Measurements from ENCODE around the gene NFIA. TPM values are rescaled to one million over a fixed set of nuclear protein-coding genes. Genes with fewer than 3 reads are reported as not detected.

The NFIA gene
- total RNA-seq, 2 donors from 2014 or later = 61.4 to 86.3 TPM

GRCh38 chr1:61175976-61176375 lies 93.6 kb downstream of the NFIA start:
- 85% methylated on average over 6 of the region's 6 CpGs for WGBS
- H3K4me3 ChIP-seq = no peak overlapping the region
- no peak overlapping the region for H3K27ac ChIP-seq
- H3K27me3 ChIP-seq (replicated peaks; ENCODE audit: insufficient read depth) = no peaks in the 10 kb centered on the region
- DNase-seq (ENCODE audit: low spot score) = no peak
- H3K36me3 ChIP-seq = no peaks in the 10 kb centered on the region
- no peaks in the 10 kb centered on the region for H3K4me1 ChIP-seq (replicated peaks)
- no peaks in the 10 kb centered on the region for H3K9me3 ChIP-seq
- intact Hi-C loops (cut with DNase I) = no loop called here
- TF ChIP-seq POLR2AphosphoS5 (IDR thresholded peaks at IDR 0.05) (no peak), CTCF (IDR thresholded peaks at IDR 0.05) (no peak), POLR2A (IDR thresholded peaks at IDR 0.05) (no peak)

GRCh38 chr1:61181067-61182038 lies 99.0 kb downstream of the NFIA start:
- no peaks in the 10 kb centered on the region for H3K27me3 ChIP-seq (replicated peaks; ENCODE audit: insufficient read depth)
- intact Hi-C loops (cut with DNase I) = loop anchor here (5.0 to 10.0 kb wide), 2 partner anchors 99 to 127 kb away; partner anchors contain the start of gene NFIA
- no peak for DNase-seq (ENCODE audit: low spot score)
- H3K4me1 ChIP-seq (replicated peaks) = peaks cover 4% of the 10 kb centered on the region
- 100% methylated on average over 1 of the region's 1 CpG for WGBS
- H3K27ac ChIP-seq = peak overlapping the region in 1 of 2 donors; percentile 19
- H3K9me3 ChIP-seq = no peaks in the 10 kb centered on the region
- H3K4me3 ChIP-seq = no peak overlapping the region
- no peaks in the 10 kb centered on the region for H3K36me3 ChIP-seq
- TF ChIP-seq POLR2AphosphoS5 (IDR thresholded peaks at IDR 0.05) = no peak

- no peak for DNase-seq (ENCODE audit: low spot score)
- H3K4me3 ChIP-seq = no peak overlapping the region
These were observed 99.7 kb downstream of the NFIA start for GRCh38 chr1:61182049-61182448.

GRCh38 chr1:61182480-61182879 lies 100.1 kb downstream of the NFIA start:
- Histone ChIP-seq H3K27ac (peak overlapping the region; percentile 19 to 73), H3K36me3 (no peaks in the 10 kb centered on the region), H3K9me3 (no peaks in the 10 kb centered on the region), H3K4me3 (no peak overlapping the region), H3K27me3 (replicated peaks; ENCODE audit: insufficient read depth) (no peaks in the 10 kb centered on the region), H3K4me1 (replicated peaks) (peaks cover 7% of the 10 kb centered on the region)
- 74% methylated on average over 3 of the region's 3 CpGs for WGBS
- DNase-seq (ENCODE audit: low spot score) = no peak
- TF ChIP-seq POLR2A (IDR thresholded peaks at IDR 0.05) (no peak), CTCF (IDR thresholded peaks at IDR 0.05) (no peak), POLR2AphosphoS5 (IDR thresholded peaks at IDR 0.05) (no peak)
- intact Hi-C loops (cut with DNase I) = loop anchor here (5.0 to 10.0 kb wide), 2 partner anchors 100 to 128 kb away; partner anchors contain the start of gene NFIA

More at GRCh38 chr1:61182049-61182448, 99.7 kb downstream of the NFIA start:
- intact Hi-C loops (cut with DNase I) = loop anchor here (5.0 to 10.0 kb wide), 2 partner anchors 100 to 127 kb away; partner anchors contain the start of gene NFIA
- Histone ChIP-seq H3K9me3 (no peaks in the 10 kb centered on the region), H3K27me3 (replicated peaks; ENCODE audit: insufficient read depth) (no peaks in the 10 kb centered on the region), H3K27ac (peak overlapping the region in 1 of 2 donors; percentile 19), H3K4me1 (replicated peaks) (peaks cover 4% of the 10 kb centered on the region), H3K36me3 (no peaks in the 10 kb centered on the region)
- TF ChIP-seq CTCF (IDR thresholded peaks at IDR 0.05) = no peak
- no peak for TF ChIP-seq POLR2AphosphoS5 (IDR thresholded peaks at IDR 0.05)
- TF ChIP-seq POLR2A (IDR thresholded peaks at IDR 0.05) = no peak
- WGBS = 49% methylated on average over 2 of the region's 2 CpGs

GRCh38 chr1:61183471-61184039 lies 101.2 kb downstream of the NFIA start:
- peak overlapping the region; percentile 21 to 30 for H3K4me3 ChIP-seq
- intact Hi-C loops (cut with DNase I) = loop anchor here (5.0 to 10.0 kb wide), 2 partner anchors 101 to 129 kb away; partner anchors contain the start of gene NFIA
- H3K27me3 ChIP-seq (replicated peaks; ENCODE audit: insufficient read depth) = no peaks in the 10 kb centered on the region
- 20% methylated on average over 9 of the region's 9 CpGs for WGBS
- no peaks in the 10 kb centered on the region for H3K9me3 ChIP-seq
- no peaks in the 10 kb centered on the region for H3K36me3 ChIP-seq
- peak; percentile 59 for DNase-seq (ENCODE audit: low spot score)
- H3K27ac ChIP-seq = peak overlapping the region; percentile 73 to 83
- H3K4me1 ChIP-seq (replicated peaks) = peaks cover 7% of the 10 kb centered on the region
- no peak for TF ChIP-seq CTCF (IDR thresholded peaks at IDR 0.05)
- TF ChIP-seq POLR2AphosphoS5 (IDR thresholded peaks at IDR 0.05) = peak; percentile 36

Data from prostate gland (tissue), 2 donors.